ENCODE data around the gene JMY.

Gene JMY

GRCh38 chr5:79261897-79262296 lies 26.0 kb downstream of the JMY start:
- H3K27ac ChIP-seq (ENCODE audit: poor library complexity, severe bottlenecking), result no peak overlapping the region
- no peaks in the 10 kb centered on the region for H3K4me1 ChIP-seq (ENCODE audit: insufficient read depth, poor library complexity, severe bottlenecking)
- ATAC-seq (ENCODE audit: low read depth), result no peak
- H3K4me3 ChIP-seq (ENCODE audit: severe bottlenecking), result no peak overlapping the region
- no peaks in the 10 kb centered on the region for H3K9me3 ChIP-seq (ENCODE audit: severe bottlenecking)
- no peaks in the 10 kb centered on the region for H3K36me3 ChIP-seq (ENCODE audit: low read depth)
- TF ChIP-seq, protein P1, sequence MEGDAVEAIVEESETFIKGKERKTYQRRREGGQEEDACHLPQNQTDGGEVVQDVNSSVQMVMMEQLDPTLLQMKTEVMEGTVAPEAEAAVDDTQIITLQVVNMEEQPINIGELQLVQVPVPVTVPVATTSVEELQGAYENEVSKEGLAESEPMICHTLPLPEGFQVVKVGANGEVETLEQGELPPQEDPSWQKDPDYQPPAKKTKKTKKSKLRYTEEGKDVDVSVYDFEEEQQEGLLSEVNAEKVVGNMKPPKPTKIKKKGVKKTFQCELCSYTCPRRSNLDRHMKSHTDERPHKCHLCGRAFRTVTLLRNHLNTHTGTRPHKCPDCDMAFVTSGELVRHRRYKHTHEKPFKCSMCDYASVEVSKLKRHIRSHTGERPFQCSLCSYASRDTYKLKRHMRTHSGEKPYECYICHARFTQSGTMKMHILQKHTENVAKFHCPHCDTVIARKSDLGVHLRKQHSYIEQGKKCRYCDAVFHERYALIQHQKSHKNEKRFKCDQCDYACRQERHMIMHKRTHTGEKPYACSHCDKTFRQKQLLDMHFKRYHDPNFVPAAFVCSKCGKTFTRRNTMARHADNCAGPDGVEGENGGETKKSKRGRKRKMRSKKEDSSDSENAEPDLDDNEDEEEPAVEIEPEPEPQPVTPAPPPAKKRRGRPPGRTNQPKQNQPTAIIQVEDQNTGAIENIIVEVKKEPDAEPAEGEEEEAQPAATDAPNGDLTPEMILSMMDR (IDR thresholded peaks at IDR 0.05; ENCODE audit: poor library complexity, severe bottlenecking), result no peak
- DNase-seq (ENCODE audit: low spot score), result no peak
- no peaks in the 10 kb centered on the region for H3K27me3 ChIP-seq (ENCODE audit: insufficient read depth, poor library complexity, severe bottlenecking)

- TF ChIP-seq, protein P1 (IDR thresholded peaks at IDR 0.05; ENCODE audit: poor library complexity, severe bottlenecking), result no peak
- no peak for DNase-seq (ENCODE audit: low spot score)
- no peaks in the 10 kb centered on the region for H3K9me3 ChIP-seq (ENCODE audit: severe bottlenecking)
- no peaks in the 10 kb centered on the region for H3K4me1 ChIP-seq (ENCODE audit: insufficient read depth, poor library complexity, severe bottlenecking)
- H3K36me3 ChIP-seq (ENCODE audit: low read depth), result no peaks in the 10 kb centered on the region
- no peaks in the 10 kb centered on the region for H3K27me3 ChIP-seq (ENCODE audit: insufficient read depth, poor library complexity, severe bottlenecking)
- H3K4me3 ChIP-seq (ENCODE audit: severe bottlenecking), result no peak overlapping the region
- H3K27ac ChIP-seq (ENCODE audit: poor library complexity, severe bottlenecking), result no peak overlapping the region
- no peak for ATAC-seq (ENCODE audit: low read depth)
Measured at GRCh38 chr5:79263290-79263689, 27.4 kb downstream of the JMY start.

GRCh38 chr5:79267180-79267579 lies 31.2 kb downstream of the JMY start:
- H3K9me3 ChIP-seq (ENCODE audit: severe bottlenecking), result peaks cover 7% of the 10 kb centered on the region
- H3K4me1 ChIP-seq (ENCODE audit: insufficient read depth, poor library complexity, severe bottlenecking), result no peaks in the 10 kb centered on the region
- ATAC-seq (ENCODE audit: low read depth) (no peak), DNase-seq (ENCODE audit: low spot score) (no peak)
- no peak overlapping the region for H3K4me3 ChIP-seq (ENCODE audit: severe bottlenecking)
- H3K36me3 ChIP-seq (ENCODE audit: low read depth), result peaks cover 3% of the 10 kb centered on the region; the same call in 1 of the 2 replicates
- H3K27me3 ChIP-seq (ENCODE audit: insufficient read depth, poor library complexity, severe bottlenecking), result no peaks in the 10 kb centered on the region
- TF ChIP-seq, protein P1 (IDR thresholded peaks at IDR 0.05; ENCODE audit: poor library complexity, severe bottlenecking), result no peak
- no peak overlapping the region for H3K27ac ChIP-seq (ENCODE audit: poor library complexity, severe bottlenecking)

DNA sequence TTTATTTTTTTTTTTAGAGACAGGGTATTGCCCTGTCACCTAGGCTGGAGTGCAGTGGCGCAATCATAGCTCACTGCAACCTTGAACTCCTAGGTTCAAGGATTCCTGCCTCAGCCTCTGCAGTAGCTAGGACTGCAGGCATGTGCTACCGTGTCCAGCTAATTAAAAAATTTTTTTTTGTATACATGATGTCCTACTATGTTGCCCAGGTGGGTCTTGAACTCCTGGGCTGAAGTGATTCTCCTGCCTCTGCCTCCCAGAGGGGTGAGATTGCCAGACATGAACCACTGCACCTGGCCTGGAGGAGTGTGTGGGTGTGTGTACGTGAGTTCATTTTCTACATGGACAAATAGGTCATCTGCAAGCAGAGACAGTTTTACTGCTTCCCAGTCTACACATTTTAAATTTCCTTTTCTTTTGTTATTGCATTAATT lies 33.8 kb downstream of the JMY start:
- DNase-seq (ENCODE audit: low spot score), result no peak
- H3K4me3 ChIP-seq (ENCODE audit: severe bottlenecking), result no peak overlapping the region
- H3K36me3 ChIP-seq (ENCODE audit: low read depth), result peaks cover 3% of the 10 kb centered on the region; the same call in 1 of the 2 replicates
- no peak overlapping the region for H3K27ac ChIP-seq (ENCODE audit: poor library complexity, severe bottlenecking)
- no peak for ATAC-seq (ENCODE audit: low read depth)
- TF ChIP-seq, protein P1 (IDR thresholded peaks at IDR 0.05; ENCODE audit: poor library complexity, severe bottlenecking), result no peak
- peaks cover 7% of the 10 kb centered on the region for H3K9me3 ChIP-seq (ENCODE audit: severe bottlenecking)
- no peaks in the 10 kb centered on the region for H3K4me1 ChIP-seq (ENCODE audit: insufficient read depth, poor library complexity, severe bottlenecking)
- no peaks in the 10 kb centered on the region for H3K27me3 ChIP-seq (ENCODE audit: insufficient read depth, poor library complexity, severe bottlenecking)

DNA sequence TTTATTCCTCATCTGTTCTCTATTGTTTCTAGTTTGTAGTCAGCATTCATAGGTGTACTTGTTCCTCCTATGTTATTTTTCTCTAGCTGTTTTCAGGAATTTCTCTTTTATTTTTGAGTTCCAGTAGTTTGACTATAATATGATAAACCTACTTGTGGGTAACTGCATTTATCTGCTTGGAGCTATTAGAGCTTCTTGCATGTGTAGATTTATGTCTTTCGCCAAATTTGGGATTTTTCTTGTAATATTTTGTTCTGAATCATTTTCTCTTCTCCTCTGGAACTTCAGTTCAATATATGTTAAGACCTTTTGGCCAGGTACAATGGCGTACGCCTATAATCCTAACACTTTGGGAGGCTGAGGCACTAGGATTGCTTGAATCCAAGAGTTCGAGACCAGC lies 37.4 kb downstream of the JMY start:
- Histone ChIP-seq H3K27ac (ENCODE audit: poor library complexity, severe bottlenecking) (no peak overlapping the region), H3K27me3 (ENCODE audit: insufficient read depth, poor library complexity, severe bottlenecking) (no peaks in the 10 kb centered on the region), H3K36me3 (ENCODE audit: low read depth) (peaks cover 3% of the 10 kb centered on the region; the same call in 1 of the 2 replicates), H3K9me3 (ENCODE audit: severe bottlenecking) (peaks cover 7% of the 10 kb centered on the region), H3K4me1 (ENCODE audit: insufficient read depth, poor library complexity, severe bottlenecking) (peaks cover 9% of the 10 kb centered on the region), H3K4me3 (ENCODE audit: severe bottlenecking) (no peak overlapping the region)
- TF ChIP-seq, protein P1 (IDR thresholded peaks at IDR 0.05; ENCODE audit: poor library complexity, severe bottlenecking), result no peak
- ATAC-seq (ENCODE audit: low read depth), result no peak
- no peak for DNase-seq (ENCODE audit: low spot score)

Data from RWPE2 (cell line).